ENCODE results near the gene USP22. TPM values are rescaled to one million over a fixed set of nuclear protein-coding genes. Genes with fewer than 3 reads are reported as not detected.

Gene USP22
- total and polyA plus RNA-seq, 2 of the 8 experiments (the other 6 are each of a cell fraction or from before 2014, with no cell fraction given) = 221 to 316 TPM

GRCh38 chr17:21014498-21014897 is 28.3 kb downstream of the USP22 start (continued):
- TF ChIP-seq CHD7 (IDR thresholded peaks at IDR 0.05; ENCODE audit: insufficient replicate concordance, low read length) = no peak
- TF ChIP-seq TAF1 (IDR thresholded peaks at IDR 0.05; ENCODE audit: low read depth, low read length) = no peak
- no peak for TF ChIP-seq SRF (IDR thresholded peaks at IDR 0.05; ENCODE audit: low read depth, low read length)

All from H1 (cell line).